Body of pancreas (tissue), 4 donors: Measurements from ENCODE around the gene ADAMTS17. TPM values are rescaled to one million over a fixed set of nuclear protein-coding genes. Genes with fewer than 3 reads are reported as not detected.

ENCODE experiments used
- ATAC-seq: fragments of 150-250 bp; one replicate; pipeline ENCODE4 v1.9.1; 2016
- DNase-seq, 4 donors: peaks; one replicate each; pipeline ENCODE4 v3.0.0-alpha.2; 2019
- H3K27ac ChIP-seq, 4 donors: fragments of 200-600 bp; sonication (generic); 1 replicate in 3 of 4; 2 replicates in 1 of 4; pipeline versions ENCODE4 v1.5.1 to v1.6.1; 2016 to 2019; ENCODE audit warnings: mild to moderate bottlenecking in 1 of 4, mixed read lengths in 1 of 4, moderate library complexity in 1 of 4
- H3K27me3 ChIP-seq, 2 donors: fragments of 200-600 bp; sonication (generic); one replicate each; pipeline ENCODE4 v1.6.0; 2016; ENCODE audit warnings: mild to moderate bottlenecking in 1 of 2
- H3K36me3 ChIP-seq, 2 donors: fragments of 200-600 bp; sonication (generic); replicated peaks in 1 of 2; 2 replicates each; pipeline ENCODE4 v1.5.1; 2016; ENCODE audit warnings: low read depth in 2 of 2; ENCODE audit not compliant: insufficient read depth in 1 of 2
- H3K4me1 ChIP-seq: fragments of 200-600 bp; sonication (generic); one replicate; pipeline ENCODE4 v1.6.0; 2016
- H3K4me3 ChIP-seq, 2 donors: fragments of 200-600 bp; sonication (generic); 1 replicate in 1 of 2; 2 replicates in 1 of 2; pipeline ENCODE4 v1.5.1; 2016 to 2019
- H3K9me3 ChIP-seq, 3 donors: fragments of 200-600 bp; sonication (generic); 1 replicate in 2 of 3; 2 replicates in 1 of 3; pipeline ENCODE4 v1.5.1; 2016
- CTCF ChIP-seq, 7 experiments: fragments of 450-650 bp in 4 of 7; fragments of 200-600 bp in 3 of 7; sonication (generic) in 3 of 7; IDR thresholded peaks; one replicate each; pipeline ENCODE4 v1.5.1; 2016 to 2019; ENCODE audit warnings: antibody characterized with exemption in 7 of 7
- POLR2A ChIP-seq, 3 donors: fragments of 450-650 bp; IDR thresholded peaks; one replicate each; pipeline ENCODE4 v1.6.1; 2016; ENCODE audit warnings: antibody characterized with exemption in 3 of 3, mild to moderate bottlenecking in 2 of 3
- WGBS, 2 donors: methylation state at CpG; one replicate each; pipeline ENCODE4 v1.1.5; 2017; 5-methylcytosine and 5-hydroxymethylcytosine counted together
- intact Hi-C: fragments of 100-400 bp; cut with DNase I; formaldehyde crosslinking; loops from one replicate; pipeline ENCODE4 v1.15.1; 2023
- total RNA-seq, 2 donors: library from RNA; depleted of rRNA; stranded (reverse); fragments of >200 nt; gene quantifications; one replicate each; pipeline ENCODE4 v1.1.0, GENCODE V29; 2016

The ADAMTS17 gene
- total RNA-seq, 2 donors from 2014 or later = 24.6 to 26.0 TPM

GRCh38 chr15:100160953-100161352, 180.8 kb downstream of the ADAMTS17 start:
- Histone ChIP-seq H3K27me3 (no peaks in the 10 kb centered on the region), H3K9me3 (no peaks in the 10 kb centered on the region), H3K36me3 (no peaks in the 10 kb centered on the region), H3K4me1 (peaks cover 16% of the 10 kb centered on the region), H3K27ac (peak overlapping the region in 1 of 4 donors; percentile 28), H3K4me3 (no peak overlapping the region)
- WGBS, 2 donors = 16 to 32% methylated on average over 11 of the region's 11 CpGs
- TF ChIP-seq CTCF (IDR thresholded peaks at IDR 0.05) = no peak
- TF ChIP-seq POLR2A (IDR thresholded peaks at IDR 0.05) = no peak
- ATAC-seq (peak; percentile 52), DNase-seq (peak in 3 of 4 donors; percentile 20 to 37 (median 23))
- intact Hi-C loops = no loop called here

GRCh38 chr15:100159436-100159835, 182.3 kb downstream of the ADAMTS17 start:
- Histone ChIP-seq H3K9me3 (no peaks in the 10 kb centered on the region), H3K4me1 (peaks cover 16% of the 10 kb centered on the region), H3K27ac (no peak overlapping the region), H3K4me3 (no peak overlapping the region), H3K27me3 (no peaks in the 10 kb centered on the region), H3K36me3 (no peaks in the 10 kb centered on the region)
- ATAC-seq = no peak
- WGBS, 2 donors = 80 to 81% methylated on average over 2 of the region's 2 CpGs
- intact Hi-C loops = no loop called here
- TF ChIP-seq POLR2A (IDR thresholded peaks at IDR 0.05) (no peak), CTCF (IDR thresholded peaks at IDR 0.05) (no peak)
- no peak for DNase-seq

GRCh38 chr15:100158356-100158755, 183.4 kb downstream of the ADAMTS17 start:
- peaks cover 16% of the 10 kb centered on the region for H3K4me1 ChIP-seq
- ATAC-seq (no peak), DNase-seq (no peak)
- no peaks in the 10 kb centered on the region for H3K27me3 ChIP-seq
- TF ChIP-seq POLR2A (IDR thresholded peaks at IDR 0.05) = no peak
- no peak for TF ChIP-seq CTCF (IDR thresholded peaks at IDR 0.05)
- no peak overlapping the region for H3K27ac ChIP-seq
- WGBS, 2 donors = 78 to 85% methylated on average over 4 of the region's 4 CpGs
- H3K9me3 ChIP-seq = no peaks in the 10 kb centered on the region
- H3K4me3 ChIP-seq = no peak overlapping the region
- no peaks in the 10 kb centered on the region for H3K36me3 ChIP-seq
- intact Hi-C loops = no loop called here

GRCh38 chr15:100156201-100156600, 185.6 kb downstream of the ADAMTS17 start:
- H3K9me3 ChIP-seq = no peaks in the 10 kb centered on the region
- H3K27me3 ChIP-seq = no peaks in the 10 kb centered on the region
- intact Hi-C loops = no loop called here
- TF ChIP-seq POLR2A (IDR thresholded peaks at IDR 0.05) (no peak), CTCF (IDR thresholded peaks at IDR 0.05) (no peak)
- WGBS, 2 donors = 93 to 98% methylated on average over 6 of the region's 6 CpGs
- peaks cover 9% of the 10 kb centered on the region for H3K4me1 ChIP-seq
- DNase-seq = no peak
- no peak overlapping the region for H3K4me3 ChIP-seq
- no peak for ATAC-seq
- no peaks in the 10 kb centered on the region for H3K36me3 ChIP-seq
- no peak overlapping the region for H3K27ac ChIP-seq

- H3K27me3 ChIP-seq = no peaks in the 10 kb centered on the region
- no peak overlapping the region for H3K27ac ChIP-seq
- ATAC-seq (no peak), DNase-seq (no peak)
- TF ChIP-seq POLR2A (IDR thresholded peaks at IDR 0.05) (no peak), CTCF (IDR thresholded peaks at IDR 0.05) (no peak)
- no peaks in the 10 kb centered on the region for H3K9me3 ChIP-seq
- H3K4me3 ChIP-seq = no peak overlapping the region
- no peaks in the 10 kb centered on the region for H3K36me3 ChIP-seq
- H3K4me1 ChIP-seq = no peaks in the 10 kb centered on the region
- intact Hi-C loops = no loop called here
- 87% methylated on average over 8 of the region's 8 CpGs for WGBS, 2 donors
Observed at GRCh38 chr15:100154338-100154737, 187.4 kb downstream of the ADAMTS17 start.
